GM23248 (cell line): ENCODE data around the gene PTPRF. TPM values are rescaled to one million over a fixed set of nuclear protein-coding genes. Genes with fewer than 3 reads are reported as not detected.

ENCODE experiments used
- DNase-seq: peaks from one replicate; pipeline ENCODE4 v3.0.0-alpha.2; 2015
- H2AFZ ChIP-seq: fragments of 200-600 bp; sonication (generic); 2 replicates; pipeline ENCODE4 v1.6.1; 2016; ENCODE audit warnings: antibody characterized with exemption
- H3F3A ChIP-seq: fragments of 200-600 bp; sonication (generic); 2 replicates; pipeline ENCODE4 v1.6.1; 2016; ENCODE audit warnings: mild to moderate bottlenecking, antibody characterized with exemption, mixed run types; ENCODE audit not compliant: insufficient read depth
- H3K27ac ChIP-seq: fragments of 200-600 bp; sonication (generic); 2 replicates; pipeline ENCODE4 v1.5.1; 2016; ENCODE audit warnings: mild to moderate bottlenecking
- H3K27me3 ChIP-seq: fragments of 200-600 bp; sonication (generic); replicated peaks from 2 replicates; pipeline ENCODE4 v1.6.1; 2016; ENCODE audit warnings: mild to moderate bottlenecking; ENCODE audit not compliant: insufficient read depth
- H3K36me3 ChIP-seq: fragments of 200-600 bp; sonication (generic); 2 replicates; pipeline ENCODE4 v1.6.1; 2016; ENCODE audit warnings: low read depth, mild to moderate bottlenecking
- H3K4me1 ChIP-seq: fragments of 200-600 bp; sonication (generic); 2 replicates; pipeline ENCODE4 v1.6.1; 2016; ENCODE audit warnings: mild to moderate bottlenecking; ENCODE audit not compliant: insufficient read depth
- H3K4me2 ChIP-seq: fragments of 200-600 bp; sonication (generic); one replicate; pipeline ENCODE4 v1.6.1; 2016; ENCODE audit warnings: mild to moderate bottlenecking; ENCODE audit not compliant: unreplicated experiment
- H3K4me3 ChIP-seq: fragments of 200-600 bp; sonication (generic); 2 replicates; pipeline ENCODE4 v1.5.1; 2016; ENCODE audit warnings: mild to moderate bottlenecking
- H3K79me2 ChIP-seq: fragments of 200-600 bp; sonication (generic); 2 replicates; pipeline ENCODE4 v1.6.1; 2016; ENCODE audit warnings: mild to moderate bottlenecking; ENCODE audit not compliant: insufficient read depth
- H3K9ac ChIP-seq: fragments of 200-600 bp; sonication (generic); 2 replicates; pipeline ENCODE4 v1.6.1; 2016; ENCODE audit warnings: mild to moderate bottlenecking
- H3K9me2 ChIP-seq: fragments of 200-600 bp; sonication (generic); 2 replicates; pipeline ENCODE4 v1.6.1; 2016; ENCODE audit warnings: mixed run types, mild to moderate bottlenecking, moderate library complexity; ENCODE audit not compliant: insufficient read depth
- H3K9me3 ChIP-seq: fragments of 200-600 bp; sonication (generic); one replicate; pipeline ENCODE4 v1.6.1; 2017; ENCODE audit warnings: low read depth
- H4K20me1 ChIP-seq: fragments of 200-600 bp; sonication (generic); 2 replicates; pipeline ENCODE4 v1.6.0; 2016; ENCODE audit not compliant: insufficient read depth
- EZH2 ChIP-seq: fragments of 200-600 bp; sonication (generic); IDR thresholded peaks from 2 replicates; pipeline ENCODE4 v1.6.1; 2018; ENCODE audit warnings: antibody characterized with exemption, mild to moderate bottlenecking; ENCODE audit not compliant: insufficient read depth, poor library complexity, severe bottlenecking
- EZH2phosphoT487 ChIP-seq: fragments of 200-600 bp; sonication (generic); IDR thresholded peaks from 2 replicates; pipeline ENCODE4 v1.6.1; 2018; ENCODE audit warnings: antibody characterized with exemption, moderate library complexity, mild to moderate bottlenecking, low read depth; ENCODE audit not compliant: insufficient read depth
- WGBS, 2 experiments: methylation state at CpG; one replicate each; pipeline ENCODE4 v1.1.6; 2015 to 2017; ENCODE audit warnings: low lambda C conversion rate in 2 of 2, low coverage in 1 of 2; ENCODE audit errors: missing lambda C conversion rate in 2 of 2; 5-methylcytosine and 5-hydroxymethylcytosine counted together
- in situ Hi-C: fragments of 300-500 bp; cut with MboI; formaldehyde crosslinking; loops from 2 replicates; pipeline ENCODE4 v1.15.0; 2020
- polyA plus RNA-seq: library from polyadenylated mRNA; unstranded; fragments of >200 nt; fragmentation: Nextera tagmentation; extraction: Ambion mirVana; gene quantifications from 2 replicates; pipeline ENCODE4 v1.2.1, GENCODE V29; 2016
- total RNA-seq: library from RNA; depleted of rRNA; stranded (reverse); fragments of >200 nt; shearing (Covaris generic); gene quantifications from 2 replicates; pipeline ENCODE4 v1.2.3, GENCODE V29; 2014

Gene PTPRF
- total and polyA plus RNA-seq, 2 experiments from 2014 or later: 14.0 to 15.0 TPM

DNA sequence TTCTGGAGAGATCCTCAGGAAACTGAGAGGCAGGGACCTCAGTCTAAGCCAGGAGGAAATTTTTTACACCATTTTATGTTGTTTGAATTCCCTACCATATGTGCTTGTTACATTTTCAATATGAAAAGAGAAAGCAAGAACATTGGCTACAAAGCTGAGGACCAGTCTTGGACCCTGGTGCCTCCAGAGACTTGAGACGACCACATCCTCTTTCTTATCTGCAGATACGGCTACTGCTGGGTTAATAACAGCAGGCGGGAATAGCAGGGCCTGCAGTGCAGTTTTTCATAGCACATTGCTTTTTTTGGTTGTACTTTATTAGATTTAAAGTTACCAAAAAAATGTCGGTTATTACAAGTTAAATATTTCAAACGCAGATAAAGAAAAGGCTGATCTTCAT lies 123.2 kb downstream of the PTPRF start:
- in situ Hi-C loops: loop anchor here (25.0 kb wide), 1 partner anchor 417 kb away; no protein-coding TSS in a partner anchor
- Histone ChIP-seq H3K27ac (no peak overlapping the region), H4K20me1 (peaks cover 5% of the 10 kb centered on the region; the same call in 1 of the 2 replicates), H3F3A (peaks cover 4% of the 10 kb centered on the region; the same call in 1 of the 2 replicates), H3K27me3 (no peaks in the 10 kb centered on the region), H3K4me2 (no peak overlapping the region), H3K9me3 (no peaks in the 10 kb centered on the region), H3K79me2 (peaks cover 85% of the 10 kb centered on the region), H3K9ac (no peak overlapping the region), H3K4me1 (peaks cover 11% of the 10 kb centered on the region; the same call in 1 of the 2 replicates), H3K4me3 (no peak overlapping the region), H3K9me2 (no peaks in the 10 kb centered on the region), H2AFZ (no peak overlapping the region), H3K36me3 (peaks cover 52% of the 10 kb centered on the region)
- TF ChIP-seq EZH2phosphoT487 (no peak), EZH2 (no peak)
- 74 to 76% methylated on average over 5 of the region's 5 CpGs for WGBS, 2 experiments
- DNase-seq: no peak

DNA sequence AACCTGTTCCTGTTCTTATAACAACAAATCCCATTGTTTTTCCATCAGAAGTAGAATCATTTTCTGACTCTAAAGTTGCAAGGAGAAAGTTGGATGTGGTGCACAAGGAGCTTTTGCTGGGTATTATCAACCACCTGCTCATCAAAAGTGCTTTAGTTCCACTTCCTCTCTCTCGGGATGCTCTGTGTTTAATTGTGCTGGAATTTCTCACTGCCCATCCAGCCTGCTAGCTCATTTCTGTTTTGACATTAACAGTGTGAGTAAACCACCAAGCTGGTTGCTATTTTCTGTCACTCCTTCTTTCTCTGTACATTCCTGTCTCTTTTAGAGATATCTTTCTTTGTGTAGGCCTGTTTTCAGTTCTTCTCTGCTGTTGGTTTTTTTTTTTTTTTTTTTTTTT lies 125.3 kb downstream of the PTPRF start:
- in situ Hi-C loops: loop anchor here (25.0 kb wide), 1 partner anchor 419 kb away; no protein-coding TSS in a partner anchor
- Histone ChIP-seq H3K4me1 (peaks cover 11% of the 10 kb centered on the region; the same call in 1 of the 2 replicates), H3K9me2 (no peaks in the 10 kb centered on the region), H3F3A (no peaks in the 10 kb centered on the region; the same call in 1 of the 2 replicates), H2AFZ (no peak overlapping the region), H3K4me3 (no peak overlapping the region), H3K27me3 (no peaks in the 10 kb centered on the region), H3K9ac (no peak overlapping the region), H3K79me2 (peaks cover 97% of the 10 kb centered on the region), H4K20me1 (peaks cover 5% of the 10 kb centered on the region; the same call in 1 of the 2 replicates), H3K4me2 (no peak overlapping the region), H3K36me3 (peaks cover 72% of the 10 kb centered on the region), H3K27ac (no peak overlapping the region), H3K9me3 (no peaks in the 10 kb centered on the region)
- 81 to 93% methylated on average over 1 of the region's 1 CpG for WGBS, 2 experiments
- no peak for DNase-seq
- TF ChIP-seq EZH2phosphoT487: no peak
- TF ChIP-seq EZH2: no peak

DNA sequence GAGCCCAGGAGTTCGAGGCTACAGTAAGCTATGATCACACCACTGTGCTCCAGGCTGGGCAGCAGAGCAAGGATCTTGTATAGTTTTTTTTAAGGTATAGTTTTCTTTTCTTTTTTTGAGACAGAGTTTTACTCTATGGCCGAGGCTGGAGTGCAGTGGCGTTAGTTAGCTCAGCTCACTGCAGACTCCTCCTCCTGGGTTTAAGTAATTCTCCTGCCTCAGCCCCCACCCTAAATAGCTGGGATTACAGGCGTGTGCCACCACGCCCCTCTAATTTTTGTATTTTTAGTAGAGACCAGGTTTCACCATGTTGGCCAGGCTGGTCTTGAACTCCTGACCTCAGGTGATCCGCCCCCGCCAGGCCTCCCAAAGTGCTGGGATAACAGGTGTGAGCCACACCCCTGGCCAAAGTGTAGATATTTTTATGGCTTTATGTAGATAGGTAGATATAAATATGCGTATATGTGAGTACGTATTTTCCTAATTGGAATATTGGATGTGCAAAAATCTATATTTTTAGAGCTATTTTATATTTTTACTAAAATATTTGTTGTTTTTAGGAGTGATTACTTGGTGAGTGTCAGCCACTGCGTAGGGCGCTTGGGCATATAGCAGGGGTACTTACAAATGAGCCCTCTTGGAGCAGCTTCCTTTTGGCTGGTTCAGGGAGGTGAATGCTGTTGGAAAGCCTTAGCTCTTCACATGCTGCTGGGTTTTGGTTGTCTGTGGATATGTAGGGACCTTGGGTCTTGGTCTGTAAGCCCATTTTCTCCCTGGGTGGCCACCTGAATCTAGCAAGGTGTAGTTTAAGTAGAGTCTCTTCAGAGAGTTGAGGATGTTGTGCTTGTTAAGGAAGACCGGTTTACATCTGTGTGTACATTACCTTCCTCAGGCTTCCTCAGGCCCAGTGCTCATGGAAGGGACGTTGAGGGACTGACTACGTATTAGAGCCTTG lies 128.8 kb downstream of the PTPRF start:
- no peak overlapping the region for H3K9ac ChIP-seq
- no peak for DNase-seq
- H3K4me2 ChIP-seq: no peak overlapping the region
- 95 to 96% methylated on average over 14 of the region's 14 CpGs for WGBS, 2 experiments
- H3K4me1 ChIP-seq: no peaks in the 10 kb centered on the region
- TF ChIP-seq EZH2: no peak
- TF ChIP-seq EZH2phosphoT487: no peak
- H3K9me2 ChIP-seq: no peaks in the 10 kb centered on the region
- H3K9me3 ChIP-seq: no peaks in the 10 kb centered on the region
- H2AFZ ChIP-seq: no peak overlapping the region
- no peaks in the 10 kb centered on the region; the same call in 1 of the 2 replicates for H4K20me1 ChIP-seq
- no peaks in the 10 kb centered on the region for H3K27me3 ChIP-seq
- H3K36me3 ChIP-seq: peaks cover 96% of the 10 kb centered on the region
- H3K27ac ChIP-seq: no peak overlapping the region
- in situ Hi-C loops: loop anchor here (25.0 kb wide), 1 partner anchor 422 kb away; no protein-coding TSS in a partner anchor
- H3K79me2 ChIP-seq: peaks cover 81% of the 10 kb centered on the region
- no peak overlapping the region for H3K4me3 ChIP-seq
- peaks cover under 1% of the 10 kb centered on the region; the same call in 1 of the 2 replicates for H3F3A ChIP-seq

DNA sequence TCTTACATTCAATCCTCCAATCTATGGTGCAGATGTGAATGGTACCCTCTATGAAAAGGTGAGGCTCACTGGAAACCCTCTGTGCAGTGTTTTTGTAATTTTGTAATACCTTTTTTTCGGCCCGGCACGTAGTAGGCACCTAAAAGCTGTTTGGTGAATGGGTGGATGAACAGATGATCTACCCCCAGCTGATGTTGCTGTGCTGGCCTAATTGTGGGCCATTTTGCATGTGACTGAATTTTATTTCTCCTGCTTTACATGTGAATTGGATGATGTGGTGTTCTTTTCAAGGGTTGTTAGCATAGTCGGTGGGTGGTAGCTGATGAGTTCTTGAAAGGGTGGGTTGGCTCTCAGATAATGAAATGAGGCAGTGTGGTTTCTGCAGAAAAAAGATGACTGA lies 129.7 kb downstream of the PTPRF start:
- H3K9me2 ChIP-seq: no peaks in the 10 kb centered on the region
- peaks cover 81% of the 10 kb centered on the region for H3K79me2 ChIP-seq
- H2AFZ ChIP-seq: no peak overlapping the region
- no peaks in the 10 kb centered on the region for H3K27me3 ChIP-seq
- H3K4me2 ChIP-seq: no peak overlapping the region
- in situ Hi-C loops: loop anchor here (25.0 kb wide), 1 partner anchor 423 kb away; no protein-coding TSS in a partner anchor
- TF ChIP-seq EZH2phosphoT487: no peak
- no peak for TF ChIP-seq EZH2
- WGBS, 2 experiments: 85 to 91% methylated on average over 4 of the region's 4 CpGs
- H3K36me3 ChIP-seq: peaks cover 95% of the 10 kb centered on the region
- H3F3A ChIP-seq: peaks cover 7% of the 10 kb centered on the region; the same call in 1 of the 2 replicates
- no peak overlapping the region for H3K27ac ChIP-seq
- no peak overlapping the region for H3K9ac ChIP-seq
- H3K4me3 ChIP-seq: no peak overlapping the region
- no peak for DNase-seq
- H4K20me1 ChIP-seq: no peaks in the 10 kb centered on the region; the same call in 1 of the 2 replicates
- no peaks in the 10 kb centered on the region for H3K4me1 ChIP-seq
- no peaks in the 10 kb centered on the region for H3K9me3 ChIP-seq
